SK-N-SH treated with all-trans-retinoic acid at 6 μM for 48 hours (cell line): ENCODE results near the gene CDC5L.

Experiments used
- ATAC-seq: fragments of 200-7000 bp; cut with Tn5 transposase; 3 replicates; pipeline ENCODE4 v1.9.1; 2020; ENCODE audit warnings: mild to moderate bottlenecking, moderate library complexity
- ARNTL ChIP-seq: fragments of 450-650 bp; formaldehyde crosslinking; IDR thresholded peaks from 2 replicates; pipeline ENCODE4 v1.5.0; 2020; ENCODE audit warnings: low read depth, mild to moderate bottlenecking, moderate library complexity, borderline replicate concordance
- BACH2 ChIP-seq: fragments of 250-450 bp; sonication (Bioruptor Pico); IDR thresholded peaks from 2 replicates; pipeline ENCODE4 v1.9.0; 2021; ENCODE audit warnings: mild to moderate bottlenecking, borderline replicate concordance
- CSDC2 ChIP-seq: fragments of 250-450 bp; sonication (Bioruptor Pico); IDR thresholded peaks from 2 replicates; pipeline ENCODE4 v1.5.0; 2020; ENCODE audit warnings: mild to moderate bottlenecking, moderate library complexity
- CSRNP3 ChIP-seq: fragments of 250-450 bp; sonication (Bioruptor Pico); IDR thresholded peaks from 2 replicates; pipeline ENCODE4 v1.5.1; 2021; ENCODE audit warnings: mild to moderate bottlenecking, moderate library complexity
- ESRRG ChIP-seq: fragments of 250-450 bp; sonication (Bioruptor Pico); IDR thresholded peaks from 2 replicates; pipeline ENCODE4 v1.6.1; 2021; ENCODE audit warnings: mild to moderate bottlenecking
- GLIS3 ChIP-seq: fragments of 250-450 bp; sonication (Bioruptor Pico); IDR thresholded peaks from 2 replicates; pipeline ENCODE4 v1.5.0; 2020; ENCODE audit warnings: mild to moderate bottlenecking, moderate library complexity
- ISL1 ChIP-seq: fragments of 250-450 bp; sonication (Bioruptor Pico); IDR thresholded peaks from 2 replicates; pipeline ENCODE4 v2.1.2; 2022; ENCODE audit warnings: mild to moderate bottlenecking, moderate library complexity
- OSR1 ChIP-seq: fragments of 250-450 bp; sonication (Bioruptor Pico); IDR thresholded peaks from 2 replicates; pipeline ENCODE4 v1.8.0; 2022; ENCODE audit warnings: moderate library complexity, mild to moderate bottlenecking, inconsistent platforms
- PATZ1 ChIP-seq: fragments of 250-450 bp; sonication (Bioruptor Pico); IDR thresholded peaks from 2 replicates; pipeline ENCODE4 v1.8.0; 2020; ENCODE audit warnings: mild to moderate bottlenecking, moderate library complexity, borderline replicate concordance
- POU6F1 ChIP-seq: fragments of 250-450 bp; sonication (Bioruptor Pico); IDR thresholded peaks from 2 replicates; pipeline ENCODE4 v1.8.0; 2021; ENCODE audit warnings: low read depth, mild to moderate bottlenecking, moderate library complexity, borderline replicate concordance
- PPARA ChIP-seq: fragments of 250-450 bp; sonication (Bioruptor Pico); IDR thresholded peaks from 2 replicates; pipeline ENCODE4 v1.5.0; 2020; ENCODE audit warnings: mild to moderate bottlenecking, borderline replicate concordance
- RARB ChIP-seq: fragments of 250-450 bp; sonication (Bioruptor Pico); IDR thresholded peaks from 2 replicates; pipeline ENCODE4 v1.8.0; 2021; ENCODE audit warnings: mild to moderate bottlenecking, moderate library complexity
- SNAI2 ChIP-seq: fragments of 250-450 bp; sonication (Bioruptor Pico); IDR thresholded peaks from 2 replicates; pipeline ENCODE4 v1.5.0; 2020; ENCODE audit warnings: mild to moderate bottlenecking, moderate library complexity
- TCF4 ChIP-seq: fragments of 250-450 bp; sonication (Bioruptor Pico); IDR thresholded peaks from 2 replicates; pipeline ENCODE4 v1.8.0; 2021; ENCODE audit warnings: mild to moderate bottlenecking, moderate library complexity, borderline replicate concordance
- TOX ChIP-seq: fragments of 250-450 bp; sonication (Bioruptor Pico); IDR thresholded peaks from 2 replicates; pipeline ENCODE4 v1.8.0; 2021; ENCODE audit warnings: mild to moderate bottlenecking, moderate library complexity, borderline replicate concordance
- TSHZ2 ChIP-seq: fragments of 250-450 bp; sonication (Bioruptor Pico); IDR thresholded peaks from 2 replicates; pipeline ENCODE4 v1.5.0; 2020; ENCODE audit warnings: mild to moderate bottlenecking, moderate library complexity
- ZC3H10 ChIP-seq: fragments of 250-450 bp; sonication (Bioruptor Pico); IDR thresholded peaks from 2 replicates; pipeline ENCODE4 v1.5.1; 2021; ENCODE audit warnings: mild to moderate bottlenecking, moderate library complexity
- ZFP3 ChIP-seq: fragments of 250-450 bp; sonication (Bioruptor Pico); IDR thresholded peaks from 2 replicates; pipeline ENCODE4 v1.5.0; 2020; ENCODE audit warnings: mild to moderate bottlenecking, moderate library complexity
- ZFP30 ChIP-seq: fragments of 450-650 bp; formaldehyde crosslinking; IDR thresholded peaks from 2 replicates; pipeline ENCODE4 v1.5.0; 2022; ENCODE audit warnings: mild to moderate bottlenecking, moderate library complexity
- ZNF565 ChIP-seq: fragments of 450-650 bp; formaldehyde crosslinking; conservative IDR thresholded peaks from 2 replicates; pipeline ENCODE4 v1.5.0; 2020; ENCODE audit warnings: low read depth, mild to moderate bottlenecking, moderate library complexity
- ZNF70 ChIP-seq: fragments of 450-650 bp; formaldehyde crosslinking; IDR thresholded peaks from 2 replicates; pipeline ENCODE4 v1.5.0; 2020; ENCODE audit warnings: mild to moderate bottlenecking, moderate library complexity
- ZNF8 ChIP-seq: fragments of 450-650 bp; formaldehyde crosslinking; IDR thresholded peaks from 2 replicates; pipeline ENCODE4 v1.5.0; 2020; ENCODE audit warnings: mild to moderate bottlenecking, moderate library complexity

Gene CDC5L

GRCh38 chr6:44471271-44471981 is 83.9 kb downstream of the CDC5L start:
- no peak for TF ChIP-seq PPARA (CRISPR knock-in tag)
- no peak for TF ChIP-seq ZFP30 (CRISPR knock-in tag)
- TF ChIP-seq TOX (CRISPR knock-in tag), result no peak
- no peak for TF ChIP-seq CSRNP3 (CRISPR knock-in tag)
- TF ChIP-seq ISL1, result no peak
- no peak for TF ChIP-seq ZFP3
- TF ChIP-seq ZNF8 (CRISPR knock-in tag), result no peak
- no peak for TF ChIP-seq ARNTL
- TF ChIP-seq ZNF70 (CRISPR knock-in tag), result no peak
- TF ChIP-seq ZC3H10 (CRISPR knock-in tag), result no peak
- no peak for TF ChIP-seq RARB (CRISPR knock-in tag)
- TF ChIP-seq SNAI2 (CRISPR knock-in tag), result no peak
- no peak for TF ChIP-seq GLIS3

GRCh38 chr6:44472250-44472945 is 84.9 kb downstream of the CDC5L start:
- TF ChIP-seq ESRRG (CRISPR knock-in tag), result no peak
- no peak for TF ChIP-seq ZNF565 (CRISPR knock-in tag)
- no peak for TF ChIP-seq PPARA (CRISPR knock-in tag)
- no peak for TF ChIP-seq OSR1 (CRISPR knock-in tag)
- no peak for TF ChIP-seq ISL1
- no peak for TF ChIP-seq ZC3H10 (CRISPR knock-in tag)
- no peak for TF ChIP-seq TOX (CRISPR knock-in tag)
- no peak for TF ChIP-seq SNAI2 (CRISPR knock-in tag)
- no peak for TF ChIP-seq ZNF70 (CRISPR knock-in tag)
- TF ChIP-seq ARNTL, result no peak
- TF ChIP-seq CSDC2, result no peak
- no peak for TF ChIP-seq TCF4 (CRISPR knock-in tag)
- TF ChIP-seq TSHZ2 (CRISPR knock-in tag), result no peak
- no peak for TF ChIP-seq CSRNP3 (CRISPR knock-in tag)
- no peak for ATAC-seq

More at GRCh38 chr6:44471271-44471981, 83.9 kb downstream of the CDC5L start:
- ATAC-seq, result no peak

DNA sequence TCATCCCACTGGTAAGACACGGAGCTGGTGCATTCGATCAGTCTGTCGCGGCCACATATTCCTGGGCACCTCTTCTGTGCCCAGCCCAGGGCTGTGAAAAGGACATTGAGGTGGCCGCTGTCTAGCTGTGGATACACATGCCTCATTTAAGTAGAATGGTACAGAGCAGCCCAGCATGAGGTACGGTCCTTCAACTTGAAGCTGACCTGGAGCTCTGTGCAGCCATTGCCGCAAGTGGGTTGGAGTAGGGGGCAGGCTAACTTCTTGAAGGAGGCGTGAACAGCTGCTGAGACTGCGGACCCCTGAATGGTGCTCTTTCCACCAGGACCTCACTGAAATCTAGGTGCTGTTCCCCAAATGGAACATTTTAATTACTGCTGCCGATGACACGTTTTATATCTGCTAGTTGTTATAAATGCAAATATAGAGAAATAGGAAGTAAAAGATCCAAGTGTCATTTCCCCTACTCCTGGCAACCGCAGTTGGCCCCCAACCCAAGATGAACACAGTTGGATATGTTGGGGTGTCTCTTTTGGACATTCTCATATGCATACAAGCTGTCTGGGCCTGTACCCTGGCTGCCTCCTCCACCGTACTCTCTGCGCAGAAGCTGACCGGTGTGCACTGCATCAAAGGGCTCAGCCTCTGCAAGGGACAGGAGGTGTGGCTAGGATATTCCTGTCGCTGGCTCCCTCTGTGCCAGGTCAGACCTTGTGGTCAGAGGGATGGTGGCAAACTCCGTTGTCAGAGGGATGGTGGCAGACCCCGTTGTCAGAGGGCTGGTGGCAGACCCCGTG is 86.1 kb downstream of the CDC5L start:
- no peak for ATAC-seq
- TF ChIP-seq ARNTL, result no peak
- TF ChIP-seq BACH2 (CRISPR knock-in tag), result no peak
- no peak for TF ChIP-seq RARB (CRISPR knock-in tag)
- TF ChIP-seq POU6F1 (CRISPR knock-in tag), result no peak
- no peak for TF ChIP-seq CSDC2
- TF ChIP-seq ESRRG (CRISPR knock-in tag), result no peak
- no peak for TF ChIP-seq ZNF70 (CRISPR knock-in tag)
- no peak for TF ChIP-seq TOX (CRISPR knock-in tag)
- no peak for TF ChIP-seq CSRNP3 (CRISPR knock-in tag)
- TF ChIP-seq PATZ1 (CRISPR knock-in tag), result no peak
